NOMO-1 treated with dmso at 0.1 percent for 144 hours (cell line): ENCODE measurements around the gene KDM2A.

Experiments used
- DNase-seq: peaks from one replicate; lab custom pipeline; 2025; ENCODE audit not compliant: unreplicated experiment; lab: John Stamatoyannopoulos, UW

KDM2A gene

DNA sequence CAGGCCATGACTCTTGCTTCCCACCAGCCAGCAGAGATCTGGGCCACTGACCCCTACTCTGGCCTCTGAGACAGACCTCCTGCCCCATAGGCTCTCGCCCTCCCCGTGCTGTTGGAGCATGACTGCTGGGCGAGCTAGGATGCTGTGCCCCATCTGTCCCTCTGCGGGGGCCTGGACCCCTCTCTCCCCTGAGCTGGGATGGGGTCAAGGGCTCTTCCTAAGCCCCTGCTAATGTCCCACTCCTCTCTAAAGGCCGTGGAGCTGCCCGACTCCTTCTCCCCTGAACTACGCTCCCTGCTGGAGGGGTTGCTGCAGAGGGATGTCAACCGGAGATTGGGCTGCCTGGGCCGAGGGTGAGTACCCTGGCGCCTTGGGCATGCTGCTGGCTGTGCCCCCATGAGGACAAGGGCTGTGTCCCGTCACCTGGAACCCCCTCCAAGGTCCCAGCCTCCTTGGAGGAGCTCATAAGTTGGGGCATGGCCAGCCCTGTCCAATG, 163.9 kb downstream of the KDM2A start:
- no peak for DNase-seq

DNA sequence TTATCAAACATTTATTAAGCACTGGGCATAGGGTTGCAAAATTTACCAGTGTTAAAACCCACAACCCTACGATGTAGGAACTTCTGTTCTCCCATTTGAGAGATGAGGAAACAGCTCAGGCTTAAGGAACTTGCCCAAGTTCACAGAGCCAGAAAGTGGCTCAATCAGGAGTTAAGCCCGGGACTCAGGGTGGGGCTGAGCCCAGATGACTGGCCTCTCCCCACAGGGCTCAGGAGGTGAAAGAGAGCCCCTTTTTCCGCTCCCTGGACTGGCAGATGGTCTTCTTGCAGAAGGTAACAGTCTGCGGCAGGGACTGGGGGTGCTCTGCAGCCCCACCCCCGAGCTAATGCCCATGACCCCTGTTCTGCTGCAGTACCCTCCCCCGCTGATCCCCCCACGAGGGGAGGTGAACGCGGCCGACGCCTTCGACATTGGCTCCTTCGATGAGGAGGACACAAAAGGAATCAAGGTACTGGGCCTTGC, 164.5 kb downstream of the KDM2A start:
- peak; percentile 80 for DNase-seq

DNA sequence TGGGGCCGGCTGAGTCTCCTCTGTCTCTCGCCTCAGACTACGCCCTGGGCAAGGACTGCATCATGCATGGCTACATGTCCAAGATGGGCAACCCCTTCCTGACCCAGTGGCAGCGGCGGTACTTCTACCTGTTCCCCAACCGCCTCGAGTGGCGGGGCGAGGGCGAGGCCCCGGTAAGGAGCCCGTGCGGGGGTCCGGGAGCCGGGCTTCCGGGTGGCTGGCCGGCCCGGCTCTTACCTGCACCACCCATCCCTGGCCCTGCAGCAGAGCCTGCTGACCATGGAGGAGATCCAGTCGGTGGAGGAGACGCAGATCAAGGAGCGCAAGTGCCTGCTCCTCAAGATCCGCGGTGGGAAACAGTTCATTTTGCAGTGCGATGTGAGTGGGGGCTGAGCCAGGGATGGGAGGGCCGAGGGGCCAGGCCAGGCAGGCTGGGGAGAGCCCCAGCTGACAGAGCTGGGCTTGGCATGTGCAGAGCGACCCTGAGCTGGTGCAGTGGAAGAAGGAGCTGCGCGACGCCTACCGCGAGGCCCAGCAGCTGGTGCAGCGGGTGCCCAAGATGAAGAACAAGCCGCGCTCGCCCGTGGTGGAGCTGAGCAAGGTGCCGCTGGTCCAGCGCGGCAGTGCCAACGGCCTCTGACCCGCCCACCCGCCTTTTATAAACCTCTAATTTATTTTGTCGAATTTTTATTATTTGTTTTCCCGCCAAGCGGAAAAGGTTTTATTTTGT, 165.9 kb downstream of the KDM2A start:
- DNase-seq, result no peak

DNA sequence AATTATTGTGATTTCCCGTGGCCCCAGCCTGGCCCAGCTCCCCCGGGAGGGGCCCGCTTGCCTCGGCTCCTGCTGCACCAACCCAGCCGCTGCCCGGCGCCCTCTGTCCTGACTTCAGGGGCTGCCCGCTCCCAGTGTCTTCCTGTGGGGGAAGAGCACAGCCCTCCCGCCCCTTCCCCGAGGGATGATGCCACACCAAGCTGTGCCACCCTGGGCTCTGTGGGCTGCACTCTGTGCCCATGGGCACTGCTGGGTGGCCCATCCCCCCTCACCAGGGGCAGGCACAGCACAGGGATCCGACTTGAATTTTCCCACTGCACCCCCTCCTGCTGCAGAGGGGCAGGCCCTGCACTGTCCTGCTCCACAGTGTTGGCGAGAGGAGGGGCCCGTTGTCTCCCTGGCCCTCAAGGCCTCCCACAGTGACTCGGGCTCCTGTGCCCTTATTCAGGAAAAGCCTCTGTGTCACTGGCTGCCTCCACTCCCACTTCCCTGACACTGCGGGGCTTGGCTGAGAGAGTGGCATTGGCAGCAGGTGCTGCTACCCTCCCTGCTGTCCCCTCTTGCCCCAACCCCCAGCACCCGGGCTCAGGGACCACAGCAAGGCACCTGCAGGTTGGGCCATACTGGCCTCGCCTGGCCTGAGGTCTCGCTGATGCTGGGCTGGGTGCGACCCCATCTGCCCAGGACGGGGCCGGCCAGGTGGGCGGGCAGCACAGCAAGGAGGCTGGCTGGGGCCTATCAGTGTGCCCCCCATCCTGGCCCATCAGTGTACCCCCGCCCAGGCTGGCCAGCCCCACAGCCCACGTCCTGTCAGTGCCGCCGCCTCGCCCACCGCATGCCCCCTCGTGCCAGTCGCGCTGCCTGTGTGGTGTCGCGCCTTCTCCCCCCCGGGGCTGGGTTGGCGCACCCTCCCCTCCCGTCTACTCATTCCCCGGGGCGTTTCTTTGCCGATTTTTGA, 166.8 kb downstream of the KDM2A start:
- DNase-seq, result no peak

DNA sequence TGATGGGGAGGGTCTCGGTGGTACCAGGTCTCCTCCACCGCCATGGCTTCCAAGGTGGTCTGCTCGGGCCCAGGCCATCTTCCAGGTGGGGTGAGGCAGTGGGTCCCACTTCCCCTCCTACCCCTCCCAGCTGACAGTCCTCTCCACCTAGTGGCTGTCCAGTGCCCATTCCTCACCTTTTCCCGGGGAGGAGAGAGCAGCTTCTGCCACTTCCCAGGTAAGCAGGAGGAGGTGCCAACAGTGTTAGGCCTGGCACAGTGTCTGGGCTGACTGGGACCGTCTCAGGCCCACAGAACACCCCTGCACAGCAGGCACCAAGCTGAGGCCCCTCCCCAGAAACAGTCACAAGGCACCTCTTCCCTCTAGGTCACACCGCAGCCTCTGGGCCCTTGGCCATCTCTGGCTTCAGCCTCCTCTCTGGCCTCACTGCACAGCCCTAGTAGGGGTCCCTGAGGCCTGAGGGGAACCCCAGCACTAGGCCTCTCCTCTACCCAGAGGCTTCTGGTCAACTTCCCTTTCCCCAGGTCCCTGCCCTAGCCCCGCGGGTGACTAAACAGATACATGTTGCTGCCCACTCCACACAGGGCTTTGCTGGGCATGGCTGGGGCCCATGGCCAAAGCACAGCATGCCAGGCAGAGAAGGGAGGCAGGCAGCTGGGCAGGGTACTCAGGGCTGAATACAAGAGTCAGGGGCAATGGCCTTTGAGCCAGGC, 167.7 kb downstream of the KDM2A start:
- DNase-seq, result peak; percentile 8

DNA sequence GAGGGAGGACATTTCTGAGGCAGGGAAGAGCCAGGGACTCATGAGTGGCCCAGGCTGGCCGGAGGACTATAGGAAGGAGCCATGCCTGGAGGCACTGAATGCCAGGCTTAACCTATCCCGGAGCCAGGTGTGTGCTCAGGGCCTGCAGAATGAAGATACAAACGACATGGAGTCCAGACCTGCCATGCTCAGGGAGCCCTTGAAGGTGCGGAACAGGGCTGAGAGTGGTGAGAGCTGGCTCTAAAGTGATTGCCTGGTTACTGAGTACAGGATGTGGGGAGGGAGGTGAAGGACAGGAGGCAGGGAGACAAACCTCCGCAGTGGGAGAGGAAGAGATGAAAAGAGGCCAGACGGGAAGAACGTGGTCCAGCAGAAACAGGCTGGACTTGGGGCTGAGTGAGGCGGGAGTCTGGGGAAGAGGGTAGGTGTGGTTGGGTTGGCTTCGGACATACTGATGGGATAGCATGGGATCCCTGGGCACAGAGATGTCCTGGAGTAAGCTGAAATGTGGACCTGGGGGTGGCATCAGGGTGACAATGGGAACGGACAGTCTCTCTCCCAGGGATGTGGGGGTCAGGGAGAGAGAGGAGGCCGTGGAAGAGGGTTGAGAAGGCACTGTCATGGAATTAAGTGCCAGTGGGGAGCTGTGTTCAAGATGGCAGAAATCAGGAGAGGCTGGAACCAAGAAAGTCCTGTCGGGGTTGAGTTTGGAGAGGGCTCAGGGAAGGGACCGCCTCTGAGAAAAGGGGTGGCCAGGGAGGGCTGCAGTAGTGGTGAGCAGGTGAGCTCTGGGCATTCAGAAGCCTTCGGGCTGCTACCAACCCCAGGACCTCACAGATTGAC, 168.5 kb downstream of the KDM2A start:
- DNase-seq, result no peak

DNA sequence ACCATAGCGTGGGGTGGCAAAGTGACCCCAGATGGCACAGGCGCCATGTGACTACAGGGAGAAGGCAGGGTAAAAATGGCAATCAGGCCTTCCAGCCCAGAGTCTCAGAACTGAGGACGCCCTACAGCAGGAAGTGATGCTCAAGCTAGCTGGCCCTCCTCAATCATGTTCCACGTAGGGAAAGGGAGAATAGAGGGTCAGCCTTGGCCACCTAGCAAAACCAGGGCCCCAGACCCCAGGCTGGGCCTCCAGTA, 169.1 kb downstream of the KDM2A start:
- DNase-seq, result no peak

DNA sequence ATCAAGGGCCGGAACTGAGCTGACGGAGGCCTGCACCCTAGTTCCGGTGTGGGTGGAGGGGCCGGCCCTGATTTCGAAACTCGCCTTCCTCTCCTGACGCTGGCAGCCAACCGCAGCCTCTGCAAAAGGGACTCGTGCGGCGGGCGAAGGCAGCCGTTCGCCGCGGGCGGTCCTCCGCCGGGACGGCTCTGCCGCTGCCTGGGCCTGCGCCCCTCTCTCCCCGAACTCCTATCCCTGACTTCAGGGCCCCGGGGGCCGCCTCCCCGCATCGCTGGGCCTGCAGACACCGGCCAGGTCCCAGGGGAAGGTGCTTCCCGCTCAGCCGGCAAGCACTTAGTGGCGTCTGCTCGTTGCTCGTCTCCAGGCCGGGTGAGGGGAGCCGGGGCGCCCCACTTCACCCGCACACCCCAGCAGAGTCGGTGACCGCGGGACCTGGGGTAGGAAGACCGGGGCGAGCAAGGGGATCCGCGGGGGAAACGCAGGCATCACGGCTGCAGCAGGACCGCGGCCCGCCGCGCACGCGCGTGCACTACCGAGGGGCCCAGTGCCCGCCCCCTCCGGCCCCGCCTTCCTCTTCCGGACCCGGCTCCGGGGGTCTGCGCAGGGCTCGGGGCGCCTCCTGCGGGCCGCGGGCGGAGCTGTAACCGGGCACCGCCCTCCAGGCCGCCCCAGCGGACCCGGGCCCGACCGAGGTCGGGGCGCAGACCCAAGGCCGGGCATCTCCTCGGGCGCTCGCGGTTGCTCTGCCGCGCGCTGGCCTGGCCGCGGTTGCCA, 169.6 kb downstream of the KDM2A start:
- DNase-seq, result peak; percentile 95

DNA sequence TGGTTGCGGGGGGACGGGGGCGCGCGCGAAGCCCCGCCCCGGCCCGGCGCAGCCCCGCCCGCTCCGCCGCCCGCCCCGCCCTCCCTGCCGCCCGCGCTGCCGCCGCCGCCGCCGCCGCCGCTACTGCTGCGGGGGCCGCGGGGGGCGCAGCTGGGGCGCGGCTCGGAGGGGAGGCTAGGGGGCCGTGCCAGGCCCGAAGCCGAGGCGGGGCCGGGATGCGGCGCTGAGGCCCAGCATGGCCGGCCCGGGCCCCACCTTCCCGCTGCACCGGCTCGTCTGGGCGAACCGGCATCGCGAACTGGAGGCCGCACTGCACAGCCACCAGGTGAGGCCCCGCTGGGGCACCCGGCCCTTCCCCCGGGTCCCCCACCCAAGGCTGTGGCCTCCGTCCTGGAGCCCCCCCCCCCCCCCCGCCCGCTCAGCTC, 170.2 kb downstream of the KDM2A start, which contains the start of gene ANKRD13D:
Gene ANKRD13D (plus strand): TSS at position 78 of the 425 bp plus-strand sequence. CDS start 158 bp downstream, at position 236.
- no peak for DNase-seq

DNA sequence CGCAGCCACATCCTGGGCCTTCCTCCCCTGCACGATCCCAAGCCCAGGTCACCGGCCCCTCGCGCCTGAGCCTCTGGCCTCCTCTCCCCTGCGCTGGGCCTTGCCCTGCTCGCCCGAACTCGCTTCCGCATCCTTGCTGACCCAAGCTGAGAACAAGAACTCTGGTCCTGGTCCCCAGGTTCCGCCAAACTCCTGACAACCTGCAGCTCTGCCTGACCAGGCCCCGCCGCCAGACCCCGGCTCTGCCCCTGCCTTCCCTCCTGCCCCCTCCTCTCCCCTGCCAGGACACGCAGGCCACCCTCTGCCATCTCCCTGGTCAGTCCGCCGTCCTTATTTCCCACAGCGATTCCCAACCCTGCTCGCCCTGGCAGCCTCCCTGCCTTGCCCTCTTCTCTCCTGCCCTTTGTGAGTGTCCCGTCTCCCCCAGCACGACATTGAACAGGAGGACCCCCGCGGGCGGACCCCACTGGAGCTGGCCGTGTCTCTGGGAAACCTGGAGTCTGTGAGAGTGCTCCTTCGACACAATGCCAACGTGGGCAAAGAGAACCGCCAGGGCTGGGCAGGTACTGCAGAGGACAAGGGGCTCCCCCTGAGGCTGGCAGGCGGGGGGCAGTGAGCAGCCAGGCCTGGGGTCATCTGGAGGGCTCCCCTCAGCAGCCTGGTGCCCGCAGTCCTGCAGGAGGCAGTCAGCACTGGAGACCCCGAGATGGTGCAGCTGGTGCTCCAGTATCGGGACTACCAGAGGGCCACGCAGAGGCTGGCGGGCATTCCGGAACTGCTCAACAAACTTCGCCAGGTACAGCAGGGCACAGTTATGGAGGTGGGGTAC, 170.8 kb downstream of the KDM2A start:
- DNase-seq, result no peak

DNA sequence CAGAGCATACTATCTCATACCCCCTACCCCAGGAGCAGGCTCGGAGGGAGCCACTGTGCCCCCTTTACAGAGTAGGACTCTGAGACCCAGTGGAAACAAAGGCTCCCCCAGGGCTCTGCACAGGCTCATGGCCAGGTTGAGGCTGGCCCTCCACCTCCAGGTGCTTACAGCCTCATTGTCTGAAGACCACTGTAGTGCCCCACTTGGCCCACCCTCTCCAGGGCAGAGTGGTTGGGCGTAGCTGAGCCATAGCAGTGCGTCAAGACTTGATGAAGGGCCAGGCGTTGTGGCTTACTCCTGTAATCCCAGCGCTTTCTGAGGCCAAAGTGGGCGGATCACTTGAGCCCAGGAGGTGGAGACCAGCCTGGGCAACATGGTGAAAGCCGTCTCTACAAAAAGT, 171.7 kb downstream of the KDM2A start:
- DNase-seq, result no peak

DNA sequence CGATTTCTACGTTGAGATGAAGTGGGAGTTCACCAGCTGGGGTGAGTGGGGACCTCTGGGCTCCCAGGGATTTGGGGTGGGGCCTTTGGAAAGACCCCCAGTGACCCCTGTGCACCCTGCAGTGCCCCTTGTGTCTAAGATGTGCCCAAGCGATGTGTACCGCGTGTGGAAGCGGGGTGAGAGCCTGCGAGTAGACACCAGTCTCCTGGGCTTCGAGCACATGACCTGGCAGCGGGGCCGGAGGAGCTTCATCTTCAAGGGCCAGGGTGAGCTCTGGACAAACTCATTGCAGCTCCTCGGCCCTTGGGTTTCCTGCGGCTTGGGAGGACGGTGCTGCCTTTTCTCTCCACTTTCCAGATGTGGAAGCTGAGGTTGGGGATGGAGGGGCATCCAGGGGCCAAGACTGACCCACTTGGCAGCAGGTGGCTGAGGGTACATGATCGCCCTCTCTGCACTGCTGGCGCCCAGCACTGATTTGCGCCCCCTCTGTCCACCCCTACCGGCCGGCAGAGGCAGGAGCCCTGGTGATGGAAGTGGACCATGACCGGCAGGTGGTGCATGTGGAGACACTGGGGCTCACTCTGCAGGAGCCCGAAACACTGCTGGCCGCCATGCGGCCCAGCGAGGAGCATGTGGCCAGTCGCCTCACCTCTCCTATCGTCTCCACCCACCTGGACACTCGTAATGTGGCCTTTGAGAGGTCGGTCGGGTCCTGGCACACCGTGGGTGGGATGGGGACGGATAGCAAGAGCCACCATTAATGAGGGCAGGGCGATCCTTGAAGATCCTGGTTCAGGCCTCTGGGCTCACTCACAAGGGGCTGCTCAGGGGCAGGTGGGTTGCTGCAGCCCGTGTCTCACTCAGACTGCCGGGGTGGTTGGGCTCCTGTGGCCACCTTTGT, 172.7 kb downstream of the KDM2A start:
- no peak for DNase-seq

DNA sequence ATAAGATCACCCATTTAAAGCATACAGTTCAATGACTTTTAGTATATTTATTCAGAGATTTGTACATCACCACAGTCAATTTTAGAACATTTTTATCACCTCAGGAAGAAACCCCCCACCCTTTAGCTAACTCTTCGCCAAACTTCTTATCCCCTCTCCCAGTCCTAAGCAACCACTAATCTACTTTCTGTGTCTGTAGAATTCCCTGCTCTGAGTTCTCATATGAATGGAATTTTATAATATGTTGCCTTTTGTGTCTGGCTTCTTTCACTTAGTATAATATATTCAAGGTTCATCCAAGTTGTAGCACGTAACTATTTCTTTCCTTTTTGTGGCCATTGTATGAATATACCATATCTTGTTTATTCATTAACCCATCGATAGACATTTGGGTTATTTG, 173.6 kb downstream of the KDM2A start:
- no peak for DNase-seq

DNA sequence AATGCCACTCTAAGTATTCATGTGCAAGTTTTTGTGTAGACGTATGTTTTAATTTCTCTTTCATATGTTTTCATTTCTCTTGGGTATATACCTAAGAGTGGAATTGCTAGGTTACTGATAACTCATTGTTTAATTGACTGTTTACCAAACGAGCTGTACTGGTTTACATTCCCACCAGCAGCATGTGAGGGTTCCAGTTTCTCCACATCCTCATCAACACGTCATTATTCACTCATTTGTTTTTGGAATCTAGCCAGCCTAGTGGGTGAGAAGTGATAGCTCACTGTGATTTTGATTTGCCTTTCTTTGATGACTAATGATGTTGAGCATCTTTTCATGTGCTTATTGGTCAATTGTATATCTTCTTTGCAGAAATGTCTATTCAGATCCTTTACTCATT, 174.0 kb downstream of the KDM2A start:
- DNase-seq, result no peak

DNA sequence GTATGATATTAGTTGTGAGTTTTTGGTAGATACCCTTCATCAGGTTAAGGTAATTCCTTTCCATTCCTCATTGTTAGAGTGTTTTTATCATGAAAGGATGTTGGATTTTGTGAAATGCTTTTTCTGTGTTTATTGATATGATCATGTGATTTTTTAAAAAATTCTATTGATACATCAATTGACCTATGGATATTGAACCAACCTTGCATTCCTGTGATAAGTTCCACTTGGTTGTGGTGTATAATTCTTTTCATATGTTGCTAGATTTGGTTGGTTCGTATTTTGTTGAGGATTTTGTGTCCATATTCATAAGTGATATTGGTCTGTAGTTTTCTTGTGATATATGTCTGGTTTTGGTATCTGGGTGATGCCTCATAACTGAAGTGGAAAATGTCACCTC, 176.8 kb downstream of the KDM2A start:
- DNase-seq, result no peak

DNA sequence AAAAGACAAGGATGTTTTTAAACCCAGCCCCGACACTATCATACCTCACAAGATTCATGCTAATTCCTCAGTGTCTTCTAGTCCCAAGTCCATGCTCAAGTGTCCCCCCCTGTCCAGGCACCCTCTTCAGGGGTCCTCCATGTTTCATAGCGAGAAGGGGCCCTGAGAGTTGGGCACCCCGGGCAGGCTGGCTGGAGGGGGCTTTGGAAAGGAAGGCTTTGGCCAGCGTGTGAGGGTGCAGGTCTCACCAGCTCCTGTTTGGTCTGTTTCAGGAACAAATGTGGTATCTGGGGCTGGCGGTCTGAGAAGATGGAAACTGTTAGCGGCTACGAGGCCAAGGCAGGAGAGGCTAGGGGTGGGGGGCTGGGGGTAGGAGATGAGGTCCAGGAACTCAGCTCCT, 179.7 kb downstream of the KDM2A start:
- no peak for DNase-seq

DNA sequence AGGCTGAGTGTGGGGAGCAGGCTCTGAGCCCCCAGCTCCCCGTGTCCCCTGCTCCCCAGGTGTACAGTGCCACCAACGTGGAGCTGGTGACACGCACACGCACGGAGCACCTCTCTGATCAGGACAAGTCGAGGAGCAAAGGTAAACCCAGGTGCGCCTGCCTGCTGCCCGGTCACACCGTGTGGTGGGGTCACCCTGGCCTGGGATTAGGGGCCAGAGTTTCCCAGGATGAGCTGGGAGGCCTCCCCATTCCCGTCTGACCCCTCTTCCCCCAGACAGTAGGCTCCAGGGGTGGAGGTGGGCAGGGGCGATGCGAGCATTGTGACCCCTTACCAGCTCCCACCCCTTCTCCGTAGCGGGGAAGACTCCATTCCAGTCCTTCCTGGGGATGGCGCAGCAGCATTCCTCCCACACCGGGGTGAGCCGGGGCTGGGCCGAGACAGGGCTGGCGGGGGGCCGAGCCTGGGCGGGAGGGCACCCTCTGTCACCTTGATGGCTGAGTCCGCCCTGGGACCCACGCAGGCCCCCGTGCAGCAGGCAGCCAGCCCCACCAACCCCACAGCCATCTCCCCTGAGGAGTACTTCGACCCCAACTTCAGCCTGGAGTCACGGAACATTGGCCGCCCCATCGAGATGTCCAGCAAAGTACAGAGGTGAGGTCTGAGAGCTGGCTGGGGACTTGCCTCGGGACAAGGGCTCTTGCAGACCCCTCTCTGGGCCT, 180.6 kb downstream of the KDM2A start:
- no peak for DNase-seq
